ENCODE measurements around the gene ANGPTL3. TPM values are rescaled to one million over a fixed set of nuclear protein-coding genes. Genes with fewer than 3 reads are reported as not detected.
"Not testable (repeated sequence)": the region's sequence is repeated elsewhere in the genome, so short reads cannot be mapped to it uniquely, and the experiment has no call there.

Gene ANGPTL3
- total RNA-seq (ENCODE audit: low replicate concordance): under 0.01 TPM in 1 of 2 replicates, not detected in the other

GRCh38 chr1:62597281-62597680, at the start of gene ANGPTL3:
TSS of gene ANGPTL3 (plus strand) at chr1:62597520. CDS start at chr1:62597567, 47 bp downstream.
- DNase-seq (ENCODE audit: low read depth): no peak
- no peak for TF ChIP-seq CTCF (IDR thresholded peaks at IDR 0.05; ENCODE audit: insufficient read depth, low read length)
- no peak within 1 kb of the TSS for H3K4me3 ChIP-seq (ENCODE audit: low read depth, low read length)

- no peak overlapping the region for H3K4me3 ChIP-seq (ENCODE audit: low read depth, low read length)
- TF ChIP-seq CTCF (IDR thresholded peaks at IDR 0.05; ENCODE audit: insufficient read depth, low read length): no peak
- no peak for DNase-seq (ENCODE audit: low read depth)
Observed at GRCh38 chr1:62561306-62561705, 36.0 kb upstream of the ANGPTL3 start.

- H3K4me3 ChIP-seq (ENCODE audit: low read depth, low read length): not testable (repeated sequence)
Observed at GRCh38 chr1:62567182-62567581, 30.1 kb upstream of the ANGPTL3 start.

GRCh38 chr1:62567926-62568325, 29.4 kb upstream of the ANGPTL3 start:
- not testable (repeated sequence) for DNase-seq (ENCODE audit: low read depth); H3K4me3 ChIP-seq (ENCODE audit: low read depth, low read length)

More at GRCh38 chr1:62567182-62567581, 30.1 kb upstream of the ANGPTL3 start:
- DNase-seq (ENCODE audit: low read depth): not testable (repeated sequence)

GRCh38 chr1:62571517-62571916, 25.8 kb upstream of the ANGPTL3 start:
- DNase-seq (ENCODE audit: low read depth); H3K4me3 ChIP-seq (ENCODE audit: low read depth, low read length): not testable (repeated sequence)

- no peak for DNase-seq (ENCODE audit: low read depth)
Observed at GRCh38 chr1:62572476-62572875, 24.8 kb upstream of the ANGPTL3 start.

GRCh38 chr1:62573675-62574074, 23.6 kb upstream of the ANGPTL3 start:
- H3K4me3 ChIP-seq (ENCODE audit: low read depth, low read length): no peak overlapping the region
- TF ChIP-seq CTCF (IDR thresholded peaks at IDR 0.05; ENCODE audit: insufficient read depth, low read length): no peak
- DNase-seq (ENCODE audit: low read depth): no peak

More at GRCh38 chr1:62572476-62572875, 24.8 kb upstream of the ANGPTL3 start:
- TF ChIP-seq CTCF (IDR thresholded peaks at IDR 0.05; ENCODE audit: insufficient read depth, low read length): no peak
- H3K4me3 ChIP-seq (ENCODE audit: low read depth, low read length): no peak overlapping the region

GRCh38 chr1:62585469-62586155, 11.7 kb upstream of the ANGPTL3 start:
- TF ChIP-seq CTCF (IDR thresholded peaks at IDR 0.05; ENCODE audit: insufficient read depth, low read length): no peak
- no peak overlapping the region for H3K4me3 ChIP-seq (ENCODE audit: low read depth, low read length)
- no peak for DNase-seq (ENCODE audit: low read depth)
